AG04450 (cell line): ENCODE measurements around the gene HELZ. TPM values are rescaled to one million over a fixed set of nuclear protein-coding genes. Genes with fewer than 3 reads are reported as not detected.

Source experiments
- CTCF ChIA-PET: fragments of 300-600, 350-600 bp; formaldehyde crosslinking; extraction: SDS; loops from one replicate; lab custom pipeline; 2022; ENCODE audit warnings: antibody characterized with exemption, inconsistent platforms; lab: Charles Lee
- POLR2A ChIA-PET: fragments of 350-600 bp; formaldehyde crosslinking; extraction: SDS; loops from one replicate; lab custom pipeline; 2021; ENCODE audit warnings: antibody characterized with exemption, inconsistent platforms; lab: Yijun Ruan, JAX
- DNase-seq: peaks from one replicate; pipeline ENCODE4 v3.0.0-alpha.2; 2011; ENCODE audit warnings: low read depth, low spot score
- H3K27ac ChIP-seq: one replicate; pipeline ENCODE4 v1.5.1; 2012; ENCODE audit warnings: low read depth, low read length, control low read depth
- H3K27me3 ChIP-seq: one replicate; pipeline ENCODE4 v1.6.0; 2012; ENCODE audit warnings: low read length; ENCODE audit not compliant: control insufficient read depth, insufficient read depth
- H3K4me3 ChIP-seq: 2 replicates; pipeline ENCODE4 v1.5.1; 2011; ENCODE audit warnings: mild to moderate bottlenecking, low read depth, low read length, control low read depth
- H3K9me3 ChIP-seq: 2 replicates; pipeline ENCODE4 v1.5.1; 2012; ENCODE audit warnings: low read length; ENCODE audit not compliant: control insufficient read depth, insufficient read depth
- polyA plus RNA-seq: library from polyadenylated mRNA; depleted of rRNA; stranded (reverse); fragments of >200 nt; gene quantifications from 2 replicates; pipeline ENCODE4 v1.2.3, GENCODE V29; 2011
- TF ChIP-seq, protein P1 (sequence below): IDR thresholded peaks from 2 replicates; pipeline ENCODE4 v1.5.1; 2011; ENCODE audit warnings: low read depth, low read length, control low read depth, inconsistent platforms

The HELZ gene
- polyA plus RNA-seq, 1 experiment = 28.2 TPM

DNA sequence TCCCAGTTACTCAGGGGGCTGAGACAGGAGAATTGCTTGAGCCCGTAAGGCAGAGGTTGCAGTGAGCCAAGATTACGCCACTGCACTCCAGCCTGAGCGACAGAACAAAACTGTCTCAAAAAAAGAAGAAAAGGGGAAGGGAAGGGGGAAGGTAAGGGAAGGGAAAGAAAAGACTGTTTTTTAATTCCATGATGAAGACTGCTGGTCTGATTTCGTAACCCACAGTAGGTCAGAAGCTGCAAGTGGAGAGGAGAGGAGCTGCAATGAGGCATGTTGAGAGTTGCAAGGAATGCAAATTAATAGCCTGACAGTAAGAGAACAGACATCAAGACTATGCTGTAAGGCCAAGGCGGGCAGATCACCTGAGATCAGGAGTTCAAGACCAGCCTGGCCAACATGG, 33.3 kb downstream of the HELZ start:
- no peaks in the 10 kb centered on the region for H3K27me3 ChIP-seq
- H3K27ac ChIP-seq = no peak overlapping the region
- no peak overlapping the region for H3K4me3 ChIP-seq
- TF ChIP-seq, protein P1, sequence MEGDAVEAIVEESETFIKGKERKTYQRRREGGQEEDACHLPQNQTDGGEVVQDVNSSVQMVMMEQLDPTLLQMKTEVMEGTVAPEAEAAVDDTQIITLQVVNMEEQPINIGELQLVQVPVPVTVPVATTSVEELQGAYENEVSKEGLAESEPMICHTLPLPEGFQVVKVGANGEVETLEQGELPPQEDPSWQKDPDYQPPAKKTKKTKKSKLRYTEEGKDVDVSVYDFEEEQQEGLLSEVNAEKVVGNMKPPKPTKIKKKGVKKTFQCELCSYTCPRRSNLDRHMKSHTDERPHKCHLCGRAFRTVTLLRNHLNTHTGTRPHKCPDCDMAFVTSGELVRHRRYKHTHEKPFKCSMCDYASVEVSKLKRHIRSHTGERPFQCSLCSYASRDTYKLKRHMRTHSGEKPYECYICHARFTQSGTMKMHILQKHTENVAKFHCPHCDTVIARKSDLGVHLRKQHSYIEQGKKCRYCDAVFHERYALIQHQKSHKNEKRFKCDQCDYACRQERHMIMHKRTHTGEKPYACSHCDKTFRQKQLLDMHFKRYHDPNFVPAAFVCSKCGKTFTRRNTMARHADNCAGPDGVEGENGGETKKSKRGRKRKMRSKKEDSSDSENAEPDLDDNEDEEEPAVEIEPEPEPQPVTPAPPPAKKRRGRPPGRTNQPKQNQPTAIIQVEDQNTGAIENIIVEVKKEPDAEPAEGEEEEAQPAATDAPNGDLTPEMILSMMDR = no peak
- POLR2A ChIA-PET = interaction anchor here (0.6 kb wide), 1 partner anchor 128 kb away, joined by 13 read pairs; no protein-coding TSS in a partner anchor
- H3K9me3 ChIP-seq = no peaks in the 10 kb centered on the region
- CTCF ChIA-PET = interaction anchor here (0.8 kb wide), 1 partner anchor 10 kb away, joined by 4 read pairs; no protein-coding TSS in a partner anchor
- no peak for DNase-seq

DNA sequence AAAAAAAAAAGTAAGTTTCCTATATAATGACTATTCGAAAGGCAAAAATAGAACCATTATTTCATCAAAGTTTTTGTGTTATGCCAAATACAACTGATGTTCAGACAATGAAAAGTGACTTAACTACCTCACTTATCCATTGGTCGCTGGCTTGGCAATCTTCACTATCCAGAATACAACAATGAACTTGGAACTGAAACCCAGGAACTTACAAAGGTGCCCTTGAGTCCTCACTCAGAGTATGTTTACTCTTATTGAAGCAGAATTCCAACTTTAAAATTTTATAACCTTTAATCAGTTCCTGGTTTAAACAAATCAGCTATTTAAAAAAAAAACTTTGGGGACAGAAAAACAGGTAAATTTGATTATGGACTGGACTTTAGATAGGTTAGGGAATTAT, 34.1 kb downstream of the HELZ start:
- H3K27ac ChIP-seq = no peak overlapping the region
- CTCF ChIA-PET = no interaction called here
- TF ChIP-seq, protein P1 = no peak
- DNase-seq = no peak
- no peak overlapping the region for H3K4me3 ChIP-seq
- no peaks in the 10 kb centered on the region for H3K9me3 ChIP-seq
- POLR2A ChIA-PET = no interaction called here
- H3K27me3 ChIP-seq = no peaks in the 10 kb centered on the region

DNA sequence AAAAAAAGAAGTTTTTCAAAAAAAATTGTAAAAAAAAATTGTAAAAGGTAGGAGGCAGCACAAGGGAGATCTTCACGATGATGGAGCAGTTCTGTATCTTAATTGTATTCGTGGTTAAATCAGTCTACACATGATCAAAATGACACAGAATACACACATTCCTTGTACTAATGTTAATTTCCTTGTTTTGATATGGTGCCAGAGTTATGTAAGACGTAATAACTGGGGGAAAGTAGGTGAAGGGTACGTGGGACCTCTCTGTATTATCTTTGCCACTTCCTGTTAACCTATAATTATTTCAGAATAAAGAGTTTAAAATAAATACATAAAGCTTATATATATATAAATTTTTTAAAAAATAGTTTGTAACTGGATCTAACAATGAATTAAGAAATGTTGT, 36.8 kb downstream of the HELZ start:
- CTCF ChIA-PET = interaction anchor here (1.2 kb wide), 1 partner anchor 167 kb away, joined by 5 read pairs; no protein-coding TSS in a partner anchor
- Histone ChIP-seq H3K27ac (no peak overlapping the region), H3K27me3 (no peaks in the 10 kb centered on the region), H3K9me3 (no peaks in the 10 kb centered on the region), H3K4me3 (no peak overlapping the region)
- POLR2A ChIA-PET = no interaction called here
- DNase-seq = no peak
- TF ChIP-seq, protein P1 = no peak

DNA sequence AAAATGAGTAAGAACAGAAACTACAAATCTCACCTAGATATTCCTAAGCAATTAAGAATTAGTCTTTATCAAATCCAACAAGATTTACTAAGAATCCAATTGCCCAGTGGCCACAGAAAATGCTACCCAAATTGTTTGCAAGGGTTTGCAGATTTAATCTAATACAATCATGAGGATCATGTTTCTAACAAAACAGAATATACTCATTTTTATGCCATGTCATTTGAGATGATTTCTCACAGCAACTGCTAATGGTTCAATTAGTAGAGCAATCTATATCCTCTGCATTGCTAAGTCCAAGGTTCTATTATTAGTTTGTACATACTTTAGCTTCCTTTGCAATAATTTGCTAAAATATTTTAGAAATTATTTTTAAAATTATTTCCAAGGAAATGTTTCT, 41.2 kb downstream of the HELZ start:
- TF ChIP-seq, protein P1 = no peak
- ChIA-PET CTCF (interaction anchor here (0.8 kb wide), 1 partner anchor 72 kb away, joined by 3 read pairs; no protein-coding TSS in a partner anchor), POLR2A (no interaction called here)
- DNase-seq = no peak
- Histone ChIP-seq H3K27me3 (no peaks in the 10 kb centered on the region), H3K4me3 (no peak overlapping the region), H3K27ac (no peak overlapping the region), H3K9me3 (no peaks in the 10 kb centered on the region)

DNA sequence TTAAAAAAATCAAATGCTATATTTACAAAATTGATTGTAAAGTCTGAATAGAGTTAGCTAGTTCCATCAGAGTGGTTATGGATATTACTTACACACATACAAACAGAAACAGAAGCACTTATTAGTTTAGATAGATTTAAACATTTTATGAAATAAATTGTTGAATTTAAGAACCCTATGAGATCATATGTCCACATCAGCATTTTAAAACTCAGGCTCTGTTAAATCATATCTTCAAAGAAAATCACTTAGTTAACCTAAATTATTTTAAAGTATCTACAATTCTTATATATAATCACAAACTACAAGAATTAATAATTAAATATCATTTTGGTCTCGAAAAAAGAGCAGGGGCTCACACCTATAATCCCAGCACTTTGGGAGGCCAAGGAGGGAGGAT, 42.5 kb downstream of the HELZ start:
- Histone ChIP-seq H3K4me3 (no peak overlapping the region), H3K9me3 (no peaks in the 10 kb centered on the region), H3K27me3 (no peaks in the 10 kb centered on the region), H3K27ac (no peak overlapping the region)
- DNase-seq = no peak
- ChIA-PET CTCF (interaction anchor here (1.0 kb wide), 1 partner anchor 290 kb away, joined by 3 read pairs; no protein-coding TSS in a partner anchor), POLR2A (no interaction called here)
- TF ChIP-seq, protein P1 = no peak
